ENCODE results near the gene PCDHGC5.

Gene PCDHGC5

GRCh38 chr5:141491323-141492167 is 2.7 kb downstream of the PCDHGC5 start:
- DNase-seq: no peak

- no peak for DNase-seq
Measured at GRCh38 chr5:141492168-141492885, 3.4 kb downstream of the PCDHGC5 start.

DNA sequence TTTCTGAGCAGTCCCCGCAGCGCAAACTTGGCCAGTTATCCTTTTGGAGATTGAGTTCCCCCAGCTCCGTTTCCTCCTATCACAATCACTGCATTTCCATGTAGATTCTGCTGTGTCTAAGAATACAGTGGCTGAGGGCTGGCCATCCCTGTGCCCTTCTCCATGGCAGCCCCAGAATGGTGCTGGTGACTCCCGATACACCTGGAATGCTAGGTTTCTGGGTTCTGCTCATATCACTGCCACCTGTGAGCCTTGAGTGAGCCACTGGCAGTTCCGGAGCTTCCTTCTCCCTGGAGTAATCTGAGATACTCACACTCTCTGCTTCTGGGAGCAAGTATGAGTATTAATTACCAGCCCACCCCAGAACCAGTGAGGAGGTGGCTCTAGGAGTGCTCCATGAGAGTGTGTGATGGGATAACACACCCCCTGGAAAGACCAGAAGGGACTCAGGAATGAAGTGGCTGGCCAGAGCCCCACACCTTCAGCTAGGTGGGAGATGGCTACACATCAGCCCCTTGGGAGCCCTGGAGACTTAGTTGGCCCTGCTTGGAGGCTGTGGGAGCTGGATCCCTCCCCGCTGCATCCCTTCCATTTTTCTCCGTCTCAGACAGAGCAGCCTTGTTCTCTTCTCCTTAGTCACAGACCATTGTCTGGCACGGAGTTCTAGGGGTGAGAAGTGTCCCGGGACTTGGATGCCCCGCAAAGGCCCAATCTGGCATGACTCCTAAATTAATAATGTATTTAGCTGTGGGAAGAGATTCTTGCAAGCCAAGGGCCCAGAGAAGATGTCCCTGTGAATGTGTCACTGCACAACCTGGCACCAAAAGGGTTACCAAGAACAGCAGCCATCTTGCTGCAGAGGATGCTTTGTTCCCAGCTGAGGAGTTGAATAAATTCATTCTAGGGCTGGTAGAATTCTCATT is 4.9 kb downstream of the PCDHGC5 start:
- DNase-seq: no peak

- no peak for DNase-seq
Measured at GRCh38 chr5:141494761-141495452, 6.0 kb downstream of the PCDHGC5 start.

- no peak for DNase-seq
Measured at GRCh38 chr5:141495453-141495811, 6.6 kb downstream of the PCDHGC5 start.

DNA sequence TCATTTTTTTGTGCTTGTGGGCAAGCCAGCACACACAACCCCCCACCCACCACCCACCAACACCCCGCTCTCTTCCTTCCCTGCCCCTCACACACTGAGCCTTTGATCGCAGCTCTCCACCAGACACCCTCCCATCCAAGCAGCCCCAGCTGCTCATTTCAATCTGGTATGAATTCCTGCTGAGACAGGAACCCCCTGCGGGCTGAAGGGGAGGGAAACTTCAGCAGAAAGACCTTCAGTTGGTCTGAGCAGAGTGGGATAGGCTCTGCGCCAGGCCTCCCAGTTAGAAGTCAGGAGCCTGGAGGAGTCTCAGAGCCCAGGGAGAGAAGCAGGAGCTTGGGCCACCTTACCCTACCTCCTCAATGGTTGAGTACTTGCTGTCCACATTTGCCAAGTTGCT is 7.2 kb downstream of the PCDHGC5 start:
- DNase-seq: no peak

DNA sequence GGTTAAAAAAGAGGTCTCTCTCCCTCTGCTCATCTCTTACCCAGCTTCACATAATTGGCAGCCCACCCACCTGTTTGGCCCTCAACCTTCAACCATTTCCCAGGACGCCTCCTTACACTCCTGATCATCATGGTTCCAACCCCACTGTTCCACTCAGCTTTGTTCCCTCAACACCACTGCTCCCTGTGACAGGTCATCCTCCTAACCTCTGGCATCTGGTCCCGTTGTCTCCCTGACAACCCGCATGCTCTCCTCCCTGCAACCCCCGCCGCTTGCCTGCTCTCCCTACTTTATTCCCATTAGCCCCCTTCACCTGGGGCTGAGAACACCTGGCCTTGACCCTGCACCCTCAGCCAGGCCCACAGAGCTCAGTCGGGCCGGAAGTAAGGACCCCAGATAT is 12.9 kb downstream of the PCDHGC5 start:
- no peak for DNase-seq

DNA sequence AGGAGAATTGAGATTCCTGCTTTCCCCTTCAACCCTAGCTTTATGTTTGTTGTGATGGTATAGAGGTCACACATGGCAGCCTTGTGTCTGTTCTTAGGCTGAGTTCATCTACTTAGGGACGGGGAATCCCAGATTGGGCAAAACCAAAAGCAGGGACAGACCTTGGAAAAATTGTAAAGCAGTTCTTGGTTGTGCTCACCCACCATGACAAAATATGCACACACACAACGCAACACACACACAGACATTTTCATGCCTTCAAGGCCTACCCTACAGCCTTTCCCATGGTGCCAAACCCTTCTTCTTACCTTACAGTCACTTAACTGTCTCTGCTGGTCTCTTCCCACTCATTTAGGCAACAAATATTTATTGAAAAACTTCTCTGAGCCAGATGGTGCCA is 14.8 kb downstream of the PCDHGC5 start:
- no peak for DNase-seq

GRCh38 chr5:141504216-141504615 is 15.3 kb downstream of the PCDHGC5 start:
- DNase-seq: no peak

GRCh38 chr5:141506381-141507155 is 17.7 kb downstream of the PCDHGC5 start:
- DNase-seq: no peak

DNA sequence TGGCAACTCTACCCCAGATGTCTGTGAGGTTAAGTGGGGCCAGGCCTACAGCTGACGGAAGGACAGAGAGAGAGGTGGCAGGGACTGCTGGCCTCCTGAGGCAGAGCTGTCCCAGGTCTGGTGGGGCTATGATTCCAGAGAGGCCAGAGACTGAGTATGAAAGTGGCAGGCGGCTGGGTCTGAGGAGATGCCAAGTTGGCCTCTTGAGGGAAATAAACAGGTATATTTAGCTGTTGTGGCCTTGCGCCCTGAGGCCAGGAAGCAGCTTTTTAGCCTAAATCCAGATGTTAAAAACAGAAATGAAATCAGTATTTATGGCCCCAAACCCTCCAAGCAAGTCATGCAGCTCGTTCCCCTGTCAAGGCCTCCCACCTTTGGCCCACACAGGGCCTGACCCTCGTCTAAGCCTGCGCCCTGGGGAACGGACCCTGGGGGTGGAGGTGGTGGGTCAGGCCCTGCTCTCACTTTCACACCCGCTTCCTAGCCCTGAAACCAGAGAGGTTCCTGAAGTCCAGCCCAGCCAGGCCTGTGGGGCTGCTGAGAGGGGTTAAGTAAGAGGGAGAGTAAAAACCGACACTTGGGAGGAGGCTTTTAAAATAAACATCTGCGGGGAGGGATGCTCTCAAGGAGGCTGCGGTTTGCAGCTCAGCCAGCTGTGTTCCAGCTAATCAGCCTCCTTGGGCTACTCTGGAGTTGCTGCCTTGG is 18.7 kb downstream of the PCDHGC5 start:
- DNase-seq: no peak

GRCh38 chr5:141508440-141508797 is 19.5 kb downstream of the PCDHGC5 start:
- no peak for DNase-seq

- DNase-seq: no peak
Measured at GRCh38 chr5:141508798-141509611, 20.1 kb downstream of the PCDHGC5 start.

- no peak for DNase-seq
Measured at GRCh38 chr5:141510160-141510559, 21.3 kb downstream of the PCDHGC5 start.

DNA sequence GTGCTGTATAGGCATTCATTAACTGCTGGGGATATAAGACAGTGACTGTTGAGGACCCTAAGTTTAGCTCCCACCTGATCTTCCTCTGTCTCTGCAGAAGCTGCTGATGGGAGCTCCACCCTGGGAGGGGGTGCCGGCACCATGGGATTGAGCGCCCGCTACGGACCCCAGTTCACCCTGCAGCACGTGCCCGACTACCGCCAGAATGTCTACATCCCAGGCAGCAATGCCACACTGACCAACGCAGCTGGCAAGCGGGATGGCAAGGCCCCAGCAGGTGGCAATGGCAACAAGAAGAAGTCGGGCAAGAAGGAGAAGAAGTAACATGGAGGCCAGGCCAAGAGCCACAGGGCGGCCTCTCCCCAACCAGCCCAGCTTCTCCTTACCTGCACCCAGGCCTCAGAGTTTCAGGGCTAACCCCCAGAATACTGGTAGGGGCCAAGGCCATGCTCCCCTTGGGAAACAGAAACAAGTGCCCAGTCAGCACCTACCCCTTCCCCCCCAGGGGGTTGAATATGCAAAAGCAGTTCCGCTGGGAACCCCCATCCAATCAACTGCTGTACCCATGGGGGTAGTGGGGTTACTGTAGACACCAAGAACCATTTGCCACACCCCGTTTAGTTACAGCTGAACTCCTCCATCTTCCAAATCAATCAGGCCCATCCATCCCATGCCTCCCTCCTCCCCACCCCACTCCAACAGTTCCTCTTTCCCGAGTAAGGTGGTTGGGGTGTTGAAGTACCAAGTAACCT is 22.1 kb downstream of the PCDHGC5 start:
- DNase-seq: no peak

DNA sequence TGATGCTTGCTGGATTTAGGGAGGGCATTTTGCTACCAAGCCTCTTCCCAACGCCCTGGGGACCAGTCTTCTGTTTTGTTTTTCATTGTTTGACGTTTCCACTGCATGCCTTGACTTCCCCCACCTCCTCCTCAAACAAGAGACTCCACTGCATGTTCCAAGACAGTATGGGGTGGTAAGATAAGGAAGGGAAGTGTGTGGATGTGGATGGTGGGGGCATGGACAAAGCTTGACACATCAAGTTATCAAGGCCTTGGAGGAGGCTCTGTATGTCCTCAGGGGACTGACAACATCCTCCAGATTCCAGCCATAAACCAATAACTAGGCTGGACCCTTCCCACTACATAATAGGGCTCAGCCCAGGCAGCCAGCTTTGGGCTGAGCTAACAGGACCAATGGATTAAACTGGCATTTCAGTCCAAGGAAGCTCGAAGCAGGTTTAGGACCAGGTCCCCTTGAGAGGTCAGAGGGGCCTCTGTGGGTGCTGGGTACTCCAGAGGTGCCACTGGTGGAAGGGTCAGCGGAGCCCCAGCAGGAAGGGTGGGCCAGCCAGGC is 23.0 kb downstream of the PCDHGC5 start:
- DNase-seq: peak; percentile 44

DNA sequence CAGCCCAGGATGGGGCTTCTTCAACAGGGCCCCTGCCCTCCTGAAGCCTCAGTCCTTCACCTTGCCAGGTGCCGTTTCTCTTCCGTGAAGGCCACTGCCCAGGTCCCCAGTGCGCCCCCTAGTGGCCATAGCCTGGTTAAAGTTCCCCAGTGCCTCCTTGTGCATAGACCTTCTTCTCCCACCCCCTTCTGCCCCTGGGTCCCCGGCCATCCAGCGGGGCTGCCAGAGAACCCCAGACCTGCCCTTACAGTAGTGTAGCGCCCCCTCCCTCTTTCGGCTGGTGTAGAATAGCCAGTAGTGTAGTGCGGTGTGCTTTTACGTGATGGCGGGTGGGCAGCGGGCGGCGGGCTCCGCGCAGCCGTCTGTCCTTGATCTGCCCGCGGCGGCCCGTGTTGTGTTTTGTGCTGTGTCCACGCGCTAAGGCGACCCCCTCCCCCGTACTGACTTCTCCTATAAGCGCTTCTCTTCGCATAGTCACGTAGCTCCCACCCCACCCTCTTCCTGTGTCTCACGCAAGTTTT is 23.6 kb downstream of the PCDHGC5 start:
- peak; percentile 83 for DNase-seq

DNA sequence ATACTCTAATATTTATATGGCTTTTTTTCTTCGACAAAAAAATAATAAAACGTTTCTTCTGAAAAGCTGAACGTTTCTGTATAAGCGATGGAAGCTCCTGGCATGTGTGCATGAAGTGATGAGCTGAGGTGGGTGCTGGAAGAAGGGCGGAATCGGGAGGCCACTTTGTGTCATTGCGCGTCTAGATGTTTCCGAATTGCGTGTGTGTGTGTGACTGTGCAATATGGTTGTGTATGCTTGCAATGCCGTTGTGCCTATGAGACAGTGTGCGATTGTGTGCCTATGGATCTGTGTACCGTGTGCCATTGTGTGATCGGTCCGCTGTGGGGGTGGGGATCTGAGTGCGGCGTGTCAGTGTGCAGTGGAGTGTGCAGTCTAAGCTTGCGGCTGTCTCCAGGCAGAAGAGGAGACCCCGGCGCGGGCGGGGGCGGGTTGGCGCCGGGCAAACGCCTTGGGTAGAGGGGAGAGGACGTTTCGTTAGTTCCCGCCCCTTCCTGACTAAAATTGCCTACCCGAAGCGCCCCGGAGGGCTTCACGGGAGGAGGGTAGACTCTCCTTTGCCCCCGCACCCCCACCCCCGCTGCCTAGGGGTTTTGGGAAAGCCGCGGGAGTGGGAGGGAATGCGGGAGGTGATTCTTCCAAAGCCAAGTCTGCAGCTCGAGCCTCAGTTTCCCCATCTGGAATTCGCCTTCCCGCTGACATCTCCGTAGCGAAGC is 24.2 kb downstream of the PCDHGC5 start:
- no peak for DNase-seq
